Activated CD4-positive, alpha-beta T cell treated with anti-CD3 and anti-CD28 coated beads for 1 hour (primary cell): ENCODE data around the gene WWOX.

ENCODE experiments used
- DNase-seq: peaks from one replicate; pipeline ENCODE4 v3.0.0-alpha.2; 2020

WWOX gene

DNA sequence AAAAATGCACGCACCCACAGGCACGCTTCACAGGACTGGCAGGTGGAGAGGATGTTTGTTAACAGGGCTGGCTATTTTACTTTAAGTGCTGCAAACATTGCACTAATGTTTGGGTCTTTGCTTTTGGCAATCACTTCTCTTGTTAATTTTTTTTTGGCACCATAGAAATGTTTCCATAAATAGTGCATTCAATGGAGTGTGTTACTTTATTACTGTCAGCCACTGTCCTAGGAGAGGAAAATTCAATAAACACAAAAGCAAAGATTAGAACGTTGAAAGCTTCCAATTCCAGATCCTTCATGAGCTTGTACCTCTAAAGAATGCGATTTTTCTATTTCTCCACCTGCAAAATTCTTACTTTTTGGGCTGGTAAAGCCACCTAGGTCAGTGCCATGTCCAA lies 743.5 kb downstream of the WWOX start:
- DNase-seq = no peak

DNA sequence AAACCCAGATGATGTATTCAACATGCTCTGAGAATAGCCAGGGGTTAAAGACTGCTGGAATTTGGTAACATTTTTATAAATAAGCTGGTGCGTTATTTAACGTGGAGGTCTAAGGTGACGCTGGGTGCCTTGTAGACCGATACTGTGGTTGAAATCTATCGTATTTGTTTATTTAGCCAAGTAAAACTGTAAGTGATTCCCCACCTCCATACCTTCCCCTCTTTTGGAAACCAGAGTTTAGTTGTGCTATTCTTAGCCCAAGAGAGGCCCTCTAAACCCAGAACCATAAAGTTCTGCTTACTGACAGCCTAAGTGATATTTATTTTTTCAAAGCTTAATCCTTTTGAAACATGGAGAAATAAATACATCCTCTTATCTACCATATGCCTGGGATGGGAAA lies 744.5 kb downstream of the WWOX start:
- DNase-seq = no peak

DNA sequence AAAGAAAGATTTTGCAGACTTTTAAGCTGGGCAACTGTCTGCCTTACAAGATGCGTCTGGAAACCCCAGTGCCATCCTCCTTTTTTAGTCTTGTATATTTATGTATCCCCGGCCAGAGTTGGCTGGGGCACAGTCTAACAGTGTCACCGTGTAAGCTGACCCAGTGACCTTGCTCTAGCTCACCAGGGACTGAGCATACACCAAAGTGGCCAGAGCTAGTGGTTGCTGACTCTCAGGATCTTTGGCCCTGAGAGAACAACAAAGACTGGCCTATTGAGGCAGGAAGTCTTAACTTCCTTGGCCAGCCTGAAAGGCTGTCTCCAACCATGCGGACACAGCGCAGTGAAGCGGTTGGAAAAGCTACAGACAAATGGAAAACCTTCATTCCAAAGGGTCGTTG lies 745.2 kb downstream of the WWOX start:
- no peak for DNase-seq

DNA sequence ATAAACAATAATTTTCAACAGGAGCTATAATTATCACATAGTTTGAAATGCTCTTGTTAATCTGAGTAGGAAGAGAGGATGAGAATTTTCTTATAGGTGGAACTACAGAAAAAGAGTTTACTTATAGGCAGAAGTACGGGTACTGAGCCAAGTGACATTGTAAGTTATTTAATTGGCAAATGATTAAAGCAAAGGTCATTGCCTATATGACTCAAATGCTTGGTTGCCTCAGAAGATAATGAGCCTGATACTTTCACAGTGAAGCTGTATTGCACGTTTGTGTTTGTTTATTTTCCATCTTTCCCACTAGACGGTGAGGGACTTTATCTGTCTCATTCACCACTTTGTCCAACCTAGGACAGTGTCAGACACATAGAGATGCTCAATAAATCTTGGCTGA lies 751.8 kb downstream of the WWOX start:
- DNase-seq = no peak

DNA sequence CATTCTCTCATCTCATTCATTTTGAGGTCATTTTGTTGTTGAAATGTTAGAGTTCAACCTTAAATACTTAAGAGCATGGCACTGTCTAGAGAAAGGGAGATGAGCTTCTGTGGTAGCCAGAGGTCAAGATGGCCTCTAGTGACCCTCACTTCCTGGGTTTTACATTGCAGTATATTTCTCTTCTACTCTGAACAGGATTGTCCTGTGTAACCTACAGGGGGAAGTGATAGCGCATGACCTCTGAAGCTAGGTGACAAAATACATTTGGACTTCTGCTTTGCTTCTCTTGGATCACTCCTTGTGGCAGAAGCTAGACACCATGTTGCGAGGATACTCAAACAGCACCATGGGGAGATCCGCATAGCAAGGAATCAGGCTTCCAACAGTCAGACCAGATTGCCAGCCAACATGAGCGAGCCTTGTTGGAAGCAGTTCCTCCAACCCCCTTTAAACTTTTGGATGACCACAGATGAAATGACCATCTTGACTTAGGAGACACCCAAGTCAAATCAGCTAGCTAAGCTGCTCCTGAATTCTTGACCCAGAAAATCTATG lies 752.7 kb downstream of the WWOX start:
- DNase-seq = no peak

DNA sequence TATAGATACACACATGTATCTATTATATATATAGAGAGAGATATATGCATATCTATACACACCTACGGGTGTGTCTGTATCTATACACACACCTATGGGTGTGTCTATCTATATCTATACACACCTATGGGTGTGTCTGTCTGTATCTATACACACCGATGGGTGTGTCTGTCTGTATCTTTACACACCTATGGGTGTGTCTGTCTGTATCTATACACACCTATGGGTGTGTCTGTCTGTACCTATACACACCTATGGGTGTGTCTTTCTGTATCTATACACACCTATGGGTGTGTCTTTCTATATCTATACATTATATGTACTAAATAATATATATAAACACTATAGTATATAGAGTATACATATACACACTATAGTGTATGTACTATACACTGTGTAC lies 762.6 kb downstream of the WWOX start:
- DNase-seq = no peak

DNA sequence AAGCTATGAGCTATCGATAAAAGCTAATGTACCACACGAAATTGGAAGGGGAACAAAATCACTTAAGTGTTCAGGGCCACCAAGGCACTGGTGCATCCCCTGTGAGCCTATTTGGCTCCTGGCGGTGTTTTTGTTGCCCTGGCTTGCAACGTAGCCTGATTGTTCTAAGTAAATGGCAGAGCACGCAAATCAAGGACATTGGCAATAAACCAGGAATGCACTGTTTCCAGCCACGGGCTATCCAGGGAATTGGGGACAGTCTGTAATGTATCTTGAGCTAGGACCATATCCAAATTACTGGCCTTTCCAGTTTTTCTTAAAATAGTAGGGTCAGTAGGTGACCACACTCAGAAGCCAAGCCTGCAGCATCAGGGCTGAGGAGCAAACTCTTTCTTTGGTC lies 767.1 kb downstream of the WWOX start:
- DNase-seq = no peak

DNA sequence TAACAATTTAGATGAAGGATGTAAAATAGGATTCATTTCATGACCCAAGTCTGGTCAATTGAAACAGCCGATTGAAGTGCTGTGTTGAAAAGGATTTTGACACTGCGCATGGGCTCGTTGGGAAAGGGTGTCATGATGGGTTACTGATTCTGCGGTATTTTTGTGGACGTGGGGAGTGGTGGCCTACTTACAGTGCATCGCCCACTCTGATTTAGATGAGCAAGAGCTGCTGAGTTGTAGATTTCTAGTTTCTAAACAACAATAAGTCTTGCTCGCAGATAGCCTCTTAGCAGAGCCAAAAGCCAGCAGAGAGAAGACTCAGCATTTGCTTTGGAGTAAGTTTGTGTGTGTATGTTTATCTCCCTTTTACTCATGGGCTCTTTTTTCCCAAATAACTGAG lies 770.0 kb downstream of the WWOX start:
- DNase-seq = no peak

DNA sequence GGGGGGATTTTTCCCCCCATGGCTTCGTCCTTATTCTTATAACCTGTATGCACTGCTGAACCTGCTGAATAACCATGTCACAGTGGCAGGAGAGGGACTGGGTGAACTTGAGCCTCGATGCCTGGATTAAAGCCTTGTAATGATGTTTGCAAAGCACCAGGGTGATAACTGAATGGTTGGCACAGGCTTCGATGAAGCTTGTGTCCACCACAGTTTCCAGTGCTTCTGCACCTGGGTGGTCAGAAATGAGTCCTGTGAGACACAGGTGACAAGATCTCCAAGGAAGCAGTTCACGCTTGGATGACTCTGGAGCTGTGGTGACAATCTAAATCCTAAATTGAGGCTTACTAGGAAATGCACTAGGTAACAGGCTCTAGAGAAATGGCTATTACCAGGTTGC lies 771.8 kb downstream of the WWOX start:
- no peak for DNase-seq

DNA sequence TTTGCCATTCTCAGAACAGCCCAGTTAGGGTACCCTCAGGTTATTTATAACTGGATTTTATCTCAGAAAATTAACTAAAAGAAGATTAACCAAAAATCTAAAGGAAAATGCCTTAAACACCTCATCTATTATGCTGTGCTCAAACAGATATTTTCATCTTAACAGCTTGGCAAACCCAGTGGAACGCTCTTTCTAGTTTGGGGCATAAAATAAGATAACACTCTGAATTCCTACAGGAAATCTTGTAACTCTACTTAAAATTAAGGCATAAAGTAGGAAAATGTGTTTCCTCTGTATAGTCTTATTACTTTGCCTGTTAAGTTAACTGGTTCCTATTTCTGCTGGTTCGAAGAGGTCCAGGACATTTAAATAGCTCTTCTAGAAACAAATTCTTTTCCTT lies 777.2 kb downstream of the WWOX start:
- no peak for DNase-seq

DNA sequence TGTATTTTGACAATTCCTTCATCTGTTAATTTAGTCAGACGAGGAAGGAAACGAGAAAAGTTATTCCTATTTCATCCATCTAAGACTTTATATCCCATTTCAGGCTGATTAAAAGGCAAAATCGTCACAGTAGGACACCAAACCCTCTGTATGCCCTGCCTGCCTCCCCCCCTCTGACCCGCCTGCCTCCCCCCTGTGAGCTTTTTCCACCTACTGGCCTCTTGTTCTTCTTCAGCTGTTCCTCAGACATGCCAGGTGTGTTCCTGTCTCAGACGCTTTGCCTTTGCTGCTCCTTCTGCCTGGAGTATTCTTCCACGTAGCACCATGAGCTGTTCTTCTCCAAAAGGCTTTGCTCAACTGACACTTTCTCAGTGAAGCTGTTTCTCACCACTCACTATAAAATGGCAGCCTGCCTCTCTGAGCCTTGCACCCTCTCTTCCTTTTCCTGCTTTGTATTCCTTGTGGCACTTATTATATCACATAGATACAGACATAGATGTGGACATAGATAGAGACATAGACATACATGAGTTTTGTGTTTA lies 777.7 kb downstream of the WWOX start:
- DNase-seq = no peak

DNA sequence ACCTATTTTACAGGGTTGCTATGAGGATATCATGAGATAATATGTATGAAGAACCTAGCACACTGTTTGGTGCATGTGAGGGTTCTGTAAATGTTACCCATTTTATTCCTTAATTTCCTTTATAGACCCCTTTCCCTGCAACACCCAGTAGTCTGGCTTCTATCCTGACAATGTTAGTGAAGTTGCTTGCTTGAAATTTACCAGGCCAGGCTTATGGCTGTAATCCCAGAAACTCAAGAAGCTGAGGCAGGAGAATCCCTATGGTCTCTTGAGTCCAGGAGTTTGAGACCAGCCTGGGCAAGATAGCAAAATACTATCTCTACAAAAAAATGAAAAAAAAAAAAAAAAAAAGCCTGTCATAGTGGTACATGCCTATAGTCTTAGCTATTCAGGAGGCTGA lies 779.1 kb downstream of the WWOX start:
- DNase-seq = no peak

DNA sequence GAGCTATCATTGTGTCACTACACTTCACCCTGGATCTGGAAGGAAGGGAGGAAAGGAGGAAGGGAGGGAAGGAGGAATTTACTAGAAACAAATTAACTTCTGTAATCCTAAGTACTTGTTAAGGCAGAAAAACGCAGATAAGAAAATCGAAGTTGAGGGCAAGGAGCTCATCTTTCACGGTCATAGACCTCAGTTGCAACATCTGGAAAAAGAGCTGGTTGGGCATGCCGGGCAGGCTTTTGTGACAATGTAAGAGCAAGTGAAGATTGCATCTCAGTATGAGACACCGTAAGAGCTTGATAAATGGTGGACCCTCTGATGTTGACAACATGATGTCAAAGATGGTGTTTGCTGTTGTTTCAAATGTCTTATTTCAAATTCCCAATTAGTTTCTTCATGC lies 779.6 kb downstream of the WWOX start:
- no peak for DNase-seq

DNA sequence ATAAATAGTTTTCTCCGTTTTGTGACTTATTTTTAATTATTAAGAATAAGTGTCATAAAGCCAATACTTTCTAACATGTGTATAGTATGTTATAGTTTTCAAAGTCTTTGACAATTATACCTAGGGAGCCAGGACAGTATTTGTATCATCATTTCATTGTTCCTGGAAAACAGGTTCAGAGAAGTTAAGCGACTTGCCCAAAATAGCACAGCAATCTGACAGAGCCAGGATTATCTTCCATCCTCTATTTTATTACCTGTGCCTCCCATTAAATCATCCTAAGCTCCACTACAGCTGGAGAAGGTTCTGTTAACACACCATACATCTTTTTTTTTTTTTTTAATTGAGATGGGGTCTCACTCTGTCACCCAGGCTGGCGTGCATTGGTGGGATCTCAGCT lies 782.7 kb downstream of the WWOX start:
- DNase-seq = no peak

DNA sequence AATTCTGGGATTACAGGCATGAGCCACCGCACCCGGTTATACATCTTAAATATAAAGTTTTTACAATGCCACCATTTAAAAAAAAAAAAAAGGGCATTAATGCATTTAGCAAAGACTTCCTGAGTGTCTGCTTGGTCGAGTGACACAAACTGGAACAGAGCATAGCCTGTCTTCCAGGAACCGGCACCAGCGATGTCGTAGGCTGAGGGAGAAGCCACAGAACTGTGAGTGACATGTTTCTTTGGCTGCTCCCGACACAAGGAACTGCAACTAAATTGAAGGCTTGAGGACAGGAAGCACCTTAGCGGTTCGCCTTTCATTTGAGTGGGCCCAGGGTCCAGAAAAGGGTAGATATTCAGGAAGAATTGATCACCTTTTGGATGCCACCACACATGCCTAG lies 783.3 kb downstream of the WWOX start:
- DNase-seq = no peak

DNA sequence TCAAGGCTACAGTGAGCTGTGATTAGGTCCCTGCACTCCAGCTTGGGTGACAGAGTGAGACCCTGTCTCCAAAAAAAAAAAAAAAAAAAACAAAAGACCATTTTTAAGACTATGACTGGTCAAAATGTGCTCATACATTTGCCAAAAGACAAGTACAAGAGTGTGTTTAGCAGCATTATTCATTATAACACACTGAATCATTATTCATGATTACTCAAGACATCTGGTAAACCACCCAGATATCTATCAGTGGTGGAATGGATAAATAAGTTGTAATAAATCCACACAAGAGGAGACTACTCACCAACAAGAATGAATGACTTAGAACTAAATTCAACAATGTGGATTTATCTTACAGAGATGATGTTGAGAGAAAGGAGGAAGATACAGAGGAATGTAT lies 784.8 kb downstream of the WWOX start:
- DNase-seq = no peak

DNA sequence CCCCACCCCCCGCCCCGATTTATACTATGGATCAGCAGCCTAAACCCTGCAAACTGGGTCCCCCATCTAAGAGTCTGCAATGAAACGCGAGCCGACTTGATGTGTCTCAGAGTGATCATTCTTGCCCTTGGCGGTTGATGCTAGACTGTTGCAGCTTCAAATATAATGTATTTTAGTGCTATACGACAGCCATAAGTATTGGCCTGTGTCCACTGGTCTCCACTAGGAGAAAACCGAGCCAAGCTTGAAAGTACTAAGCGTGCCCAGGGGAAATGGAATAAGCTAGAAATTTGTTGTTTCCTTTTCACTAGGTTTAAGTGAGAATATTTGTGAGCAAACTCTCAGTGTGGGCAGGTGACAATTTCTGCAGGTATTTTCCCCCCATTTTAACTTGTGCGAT lies 789.9 kb downstream of the WWOX start:
- no peak for DNase-seq

DNA sequence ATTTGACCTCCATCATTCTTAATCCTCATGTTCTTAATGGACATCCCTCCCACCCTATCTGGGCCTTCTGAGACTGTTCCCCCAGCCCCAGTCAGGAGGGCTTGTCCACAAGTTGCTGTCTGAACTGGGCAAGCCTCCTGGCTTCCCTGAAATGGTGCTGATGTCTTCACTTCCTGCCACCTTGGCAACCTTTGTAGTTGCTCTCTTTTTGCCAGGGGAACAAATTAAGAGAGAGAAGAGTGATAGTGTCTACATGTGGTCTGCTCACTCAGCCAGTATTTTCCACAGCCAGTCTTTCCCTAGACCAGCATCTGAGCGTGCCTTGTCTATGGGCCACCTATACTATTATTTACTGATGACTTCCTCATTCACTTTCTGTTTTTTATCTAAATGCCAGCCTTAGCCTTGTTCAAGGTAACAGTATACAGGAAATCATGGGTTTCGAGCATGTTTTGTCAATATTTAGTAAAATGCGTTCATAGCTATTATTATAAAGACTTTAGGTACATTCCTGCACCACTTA lies 791.0 kb downstream of the WWOX start:
- DNase-seq = no peak

DNA sequence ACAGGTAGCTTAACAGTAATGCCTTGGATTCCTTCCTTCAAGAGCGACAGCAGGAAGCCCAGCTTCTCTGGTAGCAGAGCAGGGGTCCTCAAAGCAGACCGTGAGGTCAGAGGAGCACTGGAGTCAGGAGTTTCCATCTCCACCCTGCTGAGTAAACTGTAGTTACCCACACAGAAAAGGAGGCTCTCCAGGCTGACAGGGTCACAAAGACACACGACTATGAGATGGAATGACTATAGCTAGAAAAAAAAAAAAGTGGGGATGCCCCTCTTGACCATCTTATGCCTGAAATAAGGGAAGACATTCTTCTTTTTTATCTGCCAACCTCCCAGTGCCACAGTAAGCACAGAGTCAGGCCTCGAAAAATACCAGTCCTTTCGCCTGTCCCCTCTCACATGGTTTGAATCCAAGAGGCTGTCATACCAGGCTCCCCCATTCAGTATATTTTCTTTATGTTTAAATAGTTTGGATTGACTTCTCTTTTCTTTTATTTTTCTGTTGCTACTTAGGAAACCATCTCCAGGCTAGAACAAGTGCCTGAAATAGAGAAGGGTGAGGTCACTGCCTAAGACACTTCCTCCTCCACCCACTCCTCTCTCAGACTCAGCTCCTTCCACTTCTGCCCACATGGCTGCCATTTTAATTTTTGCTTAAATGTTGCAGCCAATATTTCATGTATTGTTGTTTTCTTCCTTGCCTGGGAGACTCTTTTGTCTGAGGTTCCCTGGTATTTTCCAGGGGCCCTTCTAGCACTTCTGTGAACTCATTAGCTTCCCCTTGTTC lies 793.7 kb downstream of the WWOX start:
- no peak for DNase-seq

DNA sequence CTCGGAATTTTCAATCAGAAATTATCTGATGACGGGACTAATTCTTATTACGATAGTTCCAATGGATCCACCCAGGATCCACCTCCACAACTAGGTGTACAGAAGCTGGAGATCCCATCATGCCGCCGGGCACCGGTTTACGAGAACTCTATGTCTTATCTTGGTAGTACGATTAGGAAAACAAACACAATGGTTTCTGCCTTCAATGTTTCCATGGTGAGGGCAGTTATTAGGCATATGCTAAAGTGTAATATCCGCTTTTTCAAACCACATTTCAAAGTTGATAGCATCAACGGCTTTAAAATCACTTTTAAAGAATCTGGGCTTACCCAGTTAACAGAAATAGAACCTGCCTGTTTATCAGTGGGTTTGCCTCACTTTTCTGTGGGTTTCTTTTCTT lies 795.4 kb downstream of the WWOX start:
- DNase-seq = no peak

DNA sequence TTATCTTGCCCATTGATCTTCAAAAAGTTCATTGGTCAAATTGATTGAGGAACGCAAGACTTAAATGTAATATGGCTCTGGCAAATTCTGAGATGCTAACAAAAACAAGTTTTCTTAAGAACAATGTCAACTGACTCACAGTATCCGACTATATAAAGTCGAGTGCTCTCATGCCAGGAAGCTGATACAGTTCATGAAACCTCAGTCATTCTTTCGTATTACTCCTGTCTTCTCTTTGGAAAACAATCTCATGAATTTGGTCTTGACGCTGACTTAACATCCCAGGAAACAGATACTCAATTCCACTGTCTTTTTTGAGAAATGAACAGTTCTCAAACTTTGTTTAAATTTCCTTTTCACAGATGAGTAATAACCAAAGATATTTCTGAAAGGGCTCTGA lies 796.2 kb downstream of the WWOX start:
- no peak for DNase-seq

DNA sequence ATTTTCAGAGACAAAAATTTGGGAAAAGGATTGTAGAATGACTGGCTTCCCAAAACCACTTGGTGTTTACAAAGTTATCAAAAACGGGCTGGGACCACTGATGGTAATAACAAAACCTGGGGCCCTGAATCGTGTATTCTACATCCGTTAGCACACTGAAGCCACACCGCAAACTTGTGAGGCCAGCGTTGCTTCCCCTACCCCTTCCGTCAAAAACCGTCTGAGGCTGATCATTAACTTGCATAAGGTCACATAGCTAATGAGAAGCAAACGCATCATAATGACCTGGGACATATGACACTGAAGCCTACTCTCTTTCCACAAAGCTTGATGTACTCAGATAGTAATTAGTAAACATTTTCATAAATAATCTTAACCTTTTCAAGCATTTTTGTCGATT lies 796.8 kb downstream of the WWOX start:
- no peak for DNase-seq

DNA sequence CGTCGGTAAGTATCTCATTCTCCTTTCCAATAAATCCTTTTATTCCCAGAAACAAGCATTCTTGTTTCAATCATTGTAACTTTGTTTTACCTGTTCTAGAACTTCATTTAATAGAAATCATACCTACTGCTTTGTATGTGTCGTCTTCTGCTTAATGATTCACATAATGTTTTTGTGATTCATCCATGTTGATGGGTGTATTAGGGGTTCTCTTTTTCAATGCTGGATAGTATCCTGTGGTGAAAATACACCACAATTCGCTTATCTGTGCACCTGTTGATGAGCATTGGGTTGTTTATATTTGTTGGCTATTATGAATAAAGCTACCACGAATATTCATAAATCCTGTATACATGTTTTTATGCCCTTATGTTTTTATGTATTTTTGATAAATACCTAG lies 797.8 kb downstream of the WWOX start:
- no peak for DNase-seq

DNA sequence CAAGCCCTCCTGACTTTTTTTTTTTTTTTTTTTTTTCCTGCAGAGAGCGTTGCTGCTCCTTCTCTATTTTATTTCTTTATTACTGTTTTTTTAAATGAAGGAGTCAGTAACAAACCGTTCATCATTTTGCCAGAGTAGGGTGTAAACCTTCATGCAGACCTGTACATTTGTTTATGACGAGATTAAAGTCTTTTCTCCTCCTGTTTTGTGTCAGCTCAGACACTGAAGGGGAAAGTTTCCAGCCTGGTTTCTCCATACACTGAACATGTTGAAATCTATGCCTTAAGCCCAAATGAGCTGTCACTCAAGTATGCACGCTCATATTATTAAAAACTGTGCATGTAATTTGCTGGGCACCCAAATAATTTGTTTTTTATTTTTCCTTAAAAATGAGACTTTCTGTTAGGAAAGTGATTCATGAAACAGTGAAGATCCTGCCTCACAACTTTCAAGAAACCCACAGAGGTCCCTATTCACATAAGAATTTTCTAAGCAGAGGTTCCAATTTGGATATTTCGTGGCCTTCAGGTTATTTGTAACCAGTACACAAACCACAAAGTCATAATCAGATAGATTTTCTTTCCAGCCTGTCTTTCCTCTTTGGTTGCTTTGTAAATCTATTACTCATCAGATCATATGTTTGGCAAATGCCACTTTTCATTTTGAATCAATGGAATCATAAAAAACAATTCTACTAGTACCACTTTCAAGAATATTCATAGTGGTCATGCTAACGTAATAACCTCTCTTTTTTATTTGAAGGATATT lies 800.8 kb downstream of the WWOX start:
- no peak for DNase-seq
